Activated T-cell treated with anti-CD3 and anti-CD28 coated beads, Interleukin-2, amount 50 U/mL, for 72 hours (primary cell): ENCODE results near the gene PRDM8. TPM values are rescaled to one million over a fixed set of nuclear protein-coding genes. Genes with fewer than 3 reads are reported as not detected.

Source experiments
- ATAC-seq, 2 donors: fragments of 150-1000 bp; cut with Tn5 transposase; replicated peaks in 1 of 2; 2 replicates each; pipeline ENCODE4 v1.10.0; 2021; ENCODE audit warnings: moderate library complexity in 2 of 2, mild to moderate bottlenecking in 1 of 2
- DNase-seq, 2 donors: peaks; one replicate each; pipeline ENCODE4 v3.0.0; 2021 to 2022; ENCODE audit warnings: mixed read lengths in 1 of 2
- H3K27ac Mint-ChIP-seq: one replicate; pipeline ENCODE4 v1.8.0; 2022; ENCODE audit warnings: mild to moderate bottlenecking, moderate library complexity, mixed read lengths
- H3K27me3 Mint-ChIP-seq: one replicate; pipeline ENCODE4 v1.8.0; 2022; ENCODE audit warnings: low read depth, mixed read lengths
- H3K36me3 Mint-ChIP-seq, 2 donors: one replicate each; pipeline ENCODE4 v1.8.0; 2022; ENCODE audit warnings: mixed read lengths in 2 of 2, mild to moderate bottlenecking in 1 of 2; ENCODE audit not compliant: insufficient read depth in 2 of 2
- H3K4me1 Mint-ChIP-seq: one replicate; pipeline ENCODE4 v1.8.0; 2022; ENCODE audit warnings: low read depth, mixed read lengths
- H3K4me3 Mint-ChIP-seq, 2 donors: one replicate each; pipeline ENCODE4 v1.8.0; 2022; ENCODE audit warnings: mild to moderate bottlenecking in 2 of 2, mixed read lengths in 2 of 2, moderate library complexity in 2 of 2
- H3K9me3 Mint-ChIP-seq, 2 donors: one replicate each; pipeline ENCODE4 v1.8.0; 2022; ENCODE audit warnings: mixed read lengths in 2 of 2
- total RNA-seq, 2 donors: library from RNA; stranded (reverse); gene quantifications; one replicate each; pipeline ENCODE4 v1.2.3, GENCODE V29; 2022

PRDM8 gene
- total RNA-seq, 2 donors from 2014 or later: 1.8 to 3.3 TPM

DNA sequence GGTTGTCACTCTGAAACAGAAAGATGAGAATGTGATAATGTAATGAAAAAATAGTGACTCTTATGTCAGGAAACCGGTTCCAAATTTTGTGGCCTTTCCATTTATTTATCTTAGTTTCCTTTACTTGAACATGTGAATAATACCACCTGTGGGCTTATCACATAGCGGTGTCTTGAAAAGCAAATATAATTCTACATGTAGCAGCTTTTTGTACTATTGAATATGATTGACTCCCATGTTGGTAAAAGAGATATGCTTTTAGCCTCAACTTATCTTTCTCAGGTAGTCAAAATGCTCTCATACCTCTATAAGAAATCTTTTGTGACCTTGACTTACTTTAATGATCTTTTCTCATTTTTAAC lies 12.0 kb downstream of the PRDM8 start:
- Mint-ChIP-seq H3K27ac (no peak overlapping the region), H3K4me1 (no peaks in the 10 kb centered on the region), H3K9me3 (no peaks in the 10 kb centered on the region), H3K36me3 (peaks cover 0 to 1% of the 10 kb centered on the region in 2 donors), H3K27me3 (peaks cover 19% of the 10 kb centered on the region), H3K4me3 (no peak overlapping the region)
- DNase-seq (no peak), ATAC-seq (no peak)

DNA sequence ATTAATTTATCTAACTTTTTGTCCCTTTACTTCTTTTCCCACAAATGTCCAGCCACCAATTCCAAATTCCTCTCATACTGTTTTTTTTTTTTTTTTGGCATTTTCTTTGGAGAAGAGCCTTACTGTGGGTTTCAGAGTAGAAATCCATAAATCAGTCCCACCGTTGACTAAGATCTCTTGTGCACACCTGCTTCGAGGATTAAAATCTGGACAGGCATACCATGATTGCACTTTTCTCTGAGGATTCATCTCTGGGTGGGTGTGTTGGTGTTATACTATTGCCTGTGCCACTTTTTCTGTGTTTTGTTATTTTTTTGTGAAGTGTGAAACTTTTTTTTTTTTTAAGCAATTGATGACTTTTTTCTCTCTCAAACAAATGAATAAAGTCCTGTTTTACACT lies 13.2 kb downstream of the PRDM8 start:
- Mint-ChIP-seq H3K4me3 (no peak overlapping the region), H3K36me3 (peaks cover 0 to 1% of the 10 kb centered on the region in 2 donors), H3K4me1 (peaks cover 5% of the 10 kb centered on the region), H3K27ac (no peak overlapping the region), H3K9me3 (no peaks in the 10 kb centered on the region), H3K27me3 (peaks cover 19% of the 10 kb centered on the region)
- ATAC-seq (no peak), DNase-seq (no peak)

DNA sequence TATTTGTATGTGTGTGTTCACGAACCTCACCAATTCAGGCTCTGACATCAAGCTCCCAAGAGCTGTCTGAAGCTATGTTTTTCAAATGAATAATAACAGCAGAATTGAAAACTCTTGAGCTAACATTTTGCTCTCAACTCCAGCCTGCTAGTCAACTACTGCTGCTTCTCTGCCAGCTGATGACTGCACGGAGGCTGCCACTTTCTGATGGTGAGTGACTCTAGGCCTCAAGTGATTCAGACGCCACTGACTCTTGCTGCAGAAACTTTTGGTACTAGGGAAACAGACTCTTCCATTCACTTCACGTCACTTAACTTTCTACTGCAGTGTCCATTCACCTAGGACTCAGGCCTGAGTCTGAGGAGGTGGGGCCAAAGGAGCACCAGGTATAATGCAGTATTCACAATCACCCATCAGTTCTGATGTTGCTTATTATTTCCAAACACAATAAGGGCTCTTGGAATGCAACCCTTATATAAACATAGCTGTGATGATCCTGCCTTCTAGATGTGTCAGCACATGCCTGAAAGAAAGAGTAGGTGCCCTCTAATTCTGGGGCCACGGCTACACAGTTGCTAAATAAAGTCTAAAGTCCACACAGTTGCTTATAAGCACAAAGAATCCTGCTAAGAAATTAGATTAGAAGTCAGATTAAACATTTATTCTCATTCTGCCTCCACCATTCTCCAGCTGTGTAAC lies 16.0 kb downstream of the PRDM8 start:
- DNase-seq (no peak), ATAC-seq (no peak)
- Mint-ChIP-seq H3K27me3 (peaks cover 22% of the 10 kb centered on the region), H3K9me3 (no peaks in the 10 kb centered on the region), H3K36me3 (peaks cover 0 to under 1% of the 10 kb centered on the region in 2 donors), H3K27ac (no peak overlapping the region), H3K4me3 (no peak overlapping the region), H3K4me1 (peaks cover 6% of the 10 kb centered on the region)

DNA sequence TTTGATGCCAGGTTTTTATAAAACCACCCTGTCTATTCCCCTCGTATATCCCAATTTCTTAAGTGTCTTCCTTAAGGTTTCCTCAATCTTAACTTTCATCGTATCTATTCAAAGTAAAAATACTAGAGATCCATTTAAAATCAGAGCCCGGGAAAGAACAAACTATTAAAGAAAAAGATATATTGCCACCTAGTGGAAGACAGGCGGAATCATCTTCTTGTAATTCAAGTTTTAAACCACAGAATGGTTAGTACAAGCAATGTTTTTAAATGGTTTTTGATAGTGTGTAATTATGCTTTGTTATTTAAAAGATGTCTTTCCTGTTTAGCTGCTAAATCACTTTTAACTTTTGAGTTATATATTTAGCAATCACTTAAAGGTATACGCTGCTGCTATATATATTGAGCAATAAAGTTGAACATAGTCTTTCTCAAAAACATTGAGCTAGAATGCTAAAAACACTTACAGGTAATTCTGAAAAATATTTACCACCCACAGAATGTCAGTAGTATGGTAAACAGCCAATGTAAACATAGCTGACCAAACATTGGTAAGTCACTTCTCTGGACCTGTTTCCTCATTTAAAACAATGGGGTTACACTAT lies 18.2 kb downstream of the PRDM8 start:
- Mint-ChIP-seq H3K4me1 (peaks cover 6% of the 10 kb centered on the region), H3K27me3 (peaks cover 32% of the 10 kb centered on the region), H3K36me3 (no peaks in the 10 kb centered on the region), H3K4me3 (no peak overlapping the region), H3K27ac (no peak overlapping the region), H3K9me3 (no peaks in the 10 kb centered on the region)
- ATAC-seq: no peak
- DNase-seq: no peak

DNA sequence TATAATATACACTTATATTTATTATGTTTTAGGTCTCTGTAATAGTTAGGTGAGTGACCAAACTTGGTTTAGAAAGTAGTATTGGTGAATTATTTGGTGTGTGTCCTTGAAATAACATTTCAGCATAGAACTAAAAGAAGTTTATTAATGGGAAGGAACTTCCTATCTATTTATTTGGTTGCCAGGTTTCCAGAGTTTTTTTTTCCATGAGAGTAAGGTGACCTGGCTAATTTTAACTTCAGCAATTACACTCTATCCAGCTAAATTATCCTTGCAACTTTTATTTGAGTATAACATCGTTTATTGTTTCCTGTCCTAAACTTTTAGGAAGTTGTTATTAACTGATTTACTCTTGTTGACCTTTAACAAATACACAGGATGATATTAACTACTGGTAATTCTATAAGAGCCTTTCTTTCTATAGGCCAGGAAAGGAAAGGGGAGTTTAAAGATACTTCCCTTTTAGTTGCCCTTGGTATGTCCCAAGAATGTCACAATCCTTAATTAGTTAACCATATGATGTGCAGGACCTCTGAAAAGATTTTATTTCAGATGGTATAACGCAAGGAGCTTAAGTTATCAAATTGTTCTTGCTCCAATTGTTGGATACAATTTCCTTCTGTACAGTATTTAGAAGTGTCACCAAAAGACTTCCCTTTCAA lies 18.9 kb downstream of the PRDM8 start:
- DNase-seq: no peak
- H3K9me3 Mint-ChIP-seq: no peaks in the 10 kb centered on the region
- peaks cover 27% of the 10 kb centered on the region for H3K27me3 Mint-ChIP-seq
- no peak for ATAC-seq
- no peak overlapping the region for H3K4me3 Mint-ChIP-seq
- H3K27ac Mint-ChIP-seq: no peak overlapping the region
- peaks cover 6% of the 10 kb centered on the region for H3K4me1 Mint-ChIP-seq
- no peaks in the 10 kb centered on the region for H3K36me3 Mint-ChIP-seq

DNA sequence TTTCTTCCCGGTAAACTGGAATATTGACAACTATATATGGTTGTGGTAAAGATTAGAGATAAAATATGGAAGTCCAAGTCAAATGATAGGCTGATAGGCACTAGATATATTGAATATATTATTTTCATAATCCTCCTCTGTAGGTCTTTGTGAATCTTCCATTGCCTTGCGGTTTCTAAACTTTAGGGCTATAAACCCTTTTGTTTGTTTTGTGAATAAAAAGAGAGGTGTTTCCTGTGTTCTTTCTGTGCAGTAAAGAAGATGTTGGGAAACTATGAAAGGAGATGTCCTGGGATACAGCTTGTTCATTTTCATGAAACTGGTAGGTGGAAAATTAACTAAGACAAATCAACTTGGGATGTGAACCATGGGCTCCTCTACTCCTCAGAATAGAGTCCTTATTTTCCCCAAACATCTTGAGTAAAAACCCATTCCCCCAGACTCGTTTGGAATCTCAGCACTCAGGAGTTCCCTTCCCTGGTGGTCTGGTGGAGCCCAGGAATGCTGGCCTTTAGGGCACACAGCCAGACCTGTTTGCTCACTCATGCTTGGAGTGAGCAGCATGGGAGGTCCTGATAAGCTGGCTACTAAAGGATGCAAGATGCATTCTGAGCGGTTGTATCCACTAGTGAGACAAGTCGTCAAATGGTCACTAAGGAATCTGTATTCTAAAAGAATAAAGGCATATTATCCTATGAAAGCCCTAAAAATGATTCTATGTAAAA lies 22.2 kb downstream of the PRDM8 start:
- ATAC-seq: no peak
- Mint-ChIP-seq H3K9me3 (no peaks in the 10 kb centered on the region), H3K36me3 (no peaks in the 10 kb centered on the region), H3K27ac (no peak overlapping the region), H3K27me3 (peaks cover 27% of the 10 kb centered on the region), H3K4me3 (no peak overlapping the region), H3K4me1 (peaks cover 6% of the 10 kb centered on the region)
- no peak for DNase-seq

DNA sequence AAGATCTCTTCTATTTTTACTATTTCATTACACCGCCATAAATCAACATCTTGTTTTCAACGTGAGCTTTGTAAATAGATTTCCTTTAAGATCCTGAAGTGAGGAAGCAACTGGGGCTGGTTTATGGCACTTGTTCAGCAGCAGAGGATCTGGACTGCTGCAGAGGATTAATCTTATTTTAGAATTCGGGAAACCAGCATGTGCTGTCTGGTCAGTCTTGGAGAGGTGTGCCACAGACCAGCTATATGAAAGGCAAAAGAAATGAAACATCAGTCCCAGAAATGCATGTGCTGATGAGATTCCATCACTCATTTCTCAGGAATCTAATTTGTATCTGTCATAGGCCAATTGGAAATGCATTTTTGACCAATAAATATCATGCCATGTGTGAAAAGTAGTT lies 23.4 kb downstream of the PRDM8 start:
- DNase-seq: no peak
- no peaks in the 10 kb centered on the region for H3K36me3 Mint-ChIP-seq
- H3K9me3 Mint-ChIP-seq: no peaks in the 10 kb centered on the region
- ATAC-seq: no peak
- peaks cover 27% of the 10 kb centered on the region for H3K27me3 Mint-ChIP-seq
- no peaks in the 10 kb centered on the region for H3K4me1 Mint-ChIP-seq
- no peak overlapping the region for H3K27ac Mint-ChIP-seq
- no peak overlapping the region for H3K4me3 Mint-ChIP-seq

DNA sequence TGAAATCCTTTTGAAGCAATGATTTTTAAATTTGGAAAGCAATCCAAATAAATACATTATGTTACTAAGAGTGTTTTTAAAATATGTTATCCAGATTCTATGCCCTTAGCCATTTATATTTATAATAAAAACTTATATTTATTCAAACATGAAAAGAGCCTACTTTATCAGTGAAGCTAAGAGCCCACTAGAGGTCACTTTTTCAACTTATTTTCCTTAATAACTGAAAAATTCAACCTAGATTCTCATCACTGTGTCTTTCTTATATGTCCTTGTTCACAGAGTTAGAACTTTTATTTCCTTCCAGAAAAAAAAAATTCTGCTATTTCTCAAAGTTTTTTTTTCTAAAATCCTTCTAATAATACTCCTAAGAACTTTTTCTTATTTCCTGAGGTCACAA lies 23.9 kb downstream of the PRDM8 start:
- ATAC-seq (no peak), DNase-seq (no peak)
- H3K27ac Mint-ChIP-seq: no peak overlapping the region
- H3K9me3 Mint-ChIP-seq: no peaks in the 10 kb centered on the region
- peaks cover 27% of the 10 kb centered on the region for H3K27me3 Mint-ChIP-seq
- H3K4me3 Mint-ChIP-seq: no peak overlapping the region
- no peaks in the 10 kb centered on the region for H3K36me3 Mint-ChIP-seq
- H3K4me1 Mint-ChIP-seq: no peaks in the 10 kb centered on the region

DNA sequence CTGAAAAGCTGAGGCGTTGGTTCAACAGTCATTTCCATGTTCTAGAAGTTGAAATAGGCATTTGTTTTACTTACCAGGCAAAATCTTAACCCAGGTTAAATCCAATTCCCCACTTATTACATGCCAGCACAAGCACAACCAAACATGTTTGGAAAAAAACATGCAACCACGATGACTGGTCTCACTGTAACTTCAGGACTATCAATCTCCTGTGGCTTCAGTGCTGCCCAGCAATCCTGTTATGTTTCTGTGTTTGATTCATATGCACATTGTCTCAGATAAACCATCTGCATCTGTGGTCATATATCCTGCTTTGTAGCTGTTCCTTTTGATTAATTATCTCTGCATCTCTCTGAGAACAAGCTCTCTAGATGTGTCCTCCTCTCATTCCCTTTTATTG lies 28.3 kb downstream of the PRDM8 start:
- Mint-ChIP-seq H3K27me3 (peaks cover 17% of the 10 kb centered on the region), H3K36me3 (no peaks in the 10 kb centered on the region), H3K4me1 (no peaks in the 10 kb centered on the region), H3K4me3 (no peak overlapping the region), H3K27ac (no peak overlapping the region), H3K9me3 (no peaks in the 10 kb centered on the region)
- ATAC-seq (no peak), DNase-seq (no peak)

DNA sequence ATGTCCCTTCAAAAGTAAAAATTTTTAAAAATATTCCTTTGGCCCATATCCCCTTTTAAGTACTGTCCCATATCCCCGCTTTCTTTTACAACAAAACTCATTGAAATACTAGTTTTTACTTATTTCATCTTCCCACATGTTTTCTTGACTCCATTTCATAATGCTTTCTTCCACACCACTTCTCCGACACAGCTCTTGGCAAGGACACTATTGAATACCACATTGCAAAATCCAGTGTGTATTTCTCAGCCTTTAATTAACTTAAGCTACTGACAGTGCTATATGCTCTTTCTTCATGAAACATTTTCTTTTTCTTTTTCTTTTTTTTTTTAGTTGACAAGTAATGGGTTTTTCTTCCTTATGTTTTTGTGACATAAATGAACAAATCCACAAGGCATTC lies 28.8 kb downstream of the PRDM8 start:
- H3K4me1 Mint-ChIP-seq: no peaks in the 10 kb centered on the region
- ATAC-seq: no peak

DNA sequence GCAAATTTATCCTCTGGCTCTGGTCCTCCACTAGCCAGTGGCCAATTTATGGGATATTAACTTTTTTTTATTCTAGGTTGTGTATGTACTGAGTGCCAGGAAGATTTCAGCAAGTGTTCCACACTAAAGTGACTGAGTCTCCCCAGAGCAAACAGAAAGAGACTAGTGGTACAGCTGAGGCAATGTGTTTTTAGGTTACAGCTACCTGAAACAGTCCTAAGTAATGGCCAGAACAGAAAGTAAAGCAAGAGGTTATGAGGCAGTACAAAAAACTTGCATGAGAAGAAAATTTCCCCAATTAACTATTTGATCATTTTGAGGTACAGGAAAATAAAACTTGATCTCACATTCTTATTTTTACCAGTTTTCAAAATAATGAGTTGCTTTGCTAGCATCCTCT lies 31.2 kb downstream of the PRDM8 start:
- Mint-ChIP-seq H3K36me3 (no peaks in the 10 kb centered on the region), H3K4me1 (no peaks in the 10 kb centered on the region), H3K27ac (no peak overlapping the region), H3K4me3 (no peak overlapping the region), H3K9me3 (no peaks in the 10 kb centered on the region), H3K27me3 (peaks cover 19% of the 10 kb centered on the region)
- DNase-seq: no peak
- ATAC-seq: no peak

More for the DNA sequence above, 28.8 kb downstream of the PRDM8 start:
- no peak for DNase-seq
- H3K36me3 Mint-ChIP-seq: no peaks in the 10 kb centered on the region
- H3K9me3 Mint-ChIP-seq: no peaks in the 10 kb centered on the region
- H3K27ac Mint-ChIP-seq: no peak overlapping the region
- H3K4me3 Mint-ChIP-seq: no peak overlapping the region
- peaks cover 19% of the 10 kb centered on the region for H3K27me3 Mint-ChIP-seq

DNA sequence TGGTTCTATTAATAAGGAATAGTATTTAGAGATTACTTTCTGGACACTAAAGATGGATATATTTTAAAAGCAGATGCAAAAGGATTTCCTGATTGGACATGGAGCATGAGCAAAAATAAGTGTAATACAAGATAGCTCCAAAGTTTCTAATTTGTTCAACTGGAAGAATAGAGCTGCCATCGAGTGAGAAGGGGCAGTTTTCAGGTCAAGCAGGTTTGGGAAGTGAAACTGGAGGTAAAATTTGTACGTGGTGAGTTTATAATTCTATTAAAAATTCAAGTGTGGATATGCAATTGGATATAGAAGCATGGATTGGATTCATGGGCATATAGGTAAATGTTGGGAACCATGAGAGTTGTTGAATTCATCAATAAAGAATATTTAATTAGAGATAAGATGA lies 31.8 kb downstream of the PRDM8 start:
- no peaks in the 10 kb centered on the region for H3K9me3 Mint-ChIP-seq
- no peak for ATAC-seq
- H3K4me1 Mint-ChIP-seq: no peaks in the 10 kb centered on the region
- no peaks in the 10 kb centered on the region for H3K36me3 Mint-ChIP-seq
- no peak overlapping the region for H3K4me3 Mint-ChIP-seq
- H3K27ac Mint-ChIP-seq: no peak overlapping the region
- no peak for DNase-seq
- H3K27me3 Mint-ChIP-seq: peaks cover 19% of the 10 kb centered on the region

DNA sequence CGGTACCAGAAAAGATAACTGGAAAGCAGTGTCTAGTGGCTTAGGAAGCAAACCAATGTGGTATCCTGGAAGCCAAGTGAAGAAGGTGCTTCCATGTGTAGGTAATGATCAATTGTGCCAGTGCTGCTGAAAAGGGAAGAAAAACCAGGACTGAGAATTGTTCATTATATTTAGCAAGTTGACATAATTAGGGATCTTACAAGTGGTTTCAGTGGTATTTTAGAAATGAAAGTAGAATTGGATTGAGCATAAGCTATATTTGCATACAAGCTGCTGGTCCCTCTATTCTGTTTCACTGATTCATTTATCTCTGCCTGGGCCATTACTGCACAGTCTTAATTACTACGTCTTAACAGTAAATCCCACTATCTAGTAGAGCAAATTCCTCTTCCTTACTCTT lies 32.3 kb downstream of the PRDM8 start:
- no peak for ATAC-seq
- Mint-ChIP-seq H3K27ac (no peak overlapping the region), H3K9me3 (no peaks in the 10 kb centered on the region), H3K4me1 (no peaks in the 10 kb centered on the region), H3K36me3 (no peaks in the 10 kb centered on the region), H3K4me3 (no peak overlapping the region), H3K27me3 (peaks cover 19% of the 10 kb centered on the region)
- DNase-seq: no peak
